ENCODE results near the gene NLGN1.

Gene NLGN1

DNA sequence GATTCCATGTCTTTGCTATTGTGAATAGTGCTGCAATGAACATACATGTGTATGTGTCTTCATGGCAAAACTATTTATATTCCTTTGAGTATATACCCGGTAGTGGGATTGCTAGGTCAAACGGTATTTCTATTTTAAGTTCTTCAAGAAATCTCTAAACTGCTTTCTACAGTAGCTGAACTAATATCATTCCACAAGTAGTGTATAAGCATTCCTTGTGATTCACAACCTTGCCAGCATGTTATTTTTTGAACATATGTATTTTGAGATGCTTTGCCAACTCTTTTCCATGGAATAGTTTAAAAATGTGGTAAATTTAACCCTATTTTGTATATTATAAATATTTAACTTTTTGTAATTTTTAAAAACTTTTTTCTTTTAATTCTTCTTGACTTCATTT is 868.9 kb downstream of the NLGN1 start:
- ATAC-seq, result no peak
- TF ChIP-seq PPARA (CRISPR knock-in tag; IDR thresholded peaks at IDR 0.05; ENCODE audit: borderline replicate concordance) (no peak), TOX (CRISPR knock-in tag; IDR thresholded peaks at IDR 0.05; ENCODE audit: borderline replicate concordance) (no peak), ARNTL (CRISPR knock-in tag; IDR thresholded peaks at IDR 0.05; ENCODE audit: borderline replicate concordance, low read depth) (no peak), ZNF565 (CRISPR knock-in tag; conservative IDR thresholded peaks at IDR 0.05; ENCODE audit: low read depth) (no peak), ISL1 (CRISPR knock-in tag; IDR thresholded peaks at IDR 0.05) (no peak), ZFP3 (CRISPR knock-in tag; IDR thresholded peaks at IDR 0.05) (no peak), ZC3H10 (CRISPR knock-in tag; IDR thresholded peaks at IDR 0.05) (no peak), RARB (CRISPR knock-in tag; IDR thresholded peaks at IDR 0.05) (no peak), ZNF70 (CRISPR knock-in tag; IDR thresholded peaks at IDR 0.05) (no peak), TCF4 (CRISPR knock-in tag; IDR thresholded peaks at IDR 0.05; ENCODE audit: borderline replicate concordance) (no peak), SNAI2 (CRISPR knock-in tag; IDR thresholded peaks at IDR 0.05) (no peak), OSR1 (CRISPR knock-in tag; IDR thresholded peaks at IDR 0.05) (no peak), ESRRG (CRISPR knock-in tag; IDR thresholded peaks at IDR 0.05) (no peak), GLIS3 (CRISPR knock-in tag; IDR thresholded peaks at IDR 0.05) (no peak)
- TF ChIP-seq, protein P1, sequence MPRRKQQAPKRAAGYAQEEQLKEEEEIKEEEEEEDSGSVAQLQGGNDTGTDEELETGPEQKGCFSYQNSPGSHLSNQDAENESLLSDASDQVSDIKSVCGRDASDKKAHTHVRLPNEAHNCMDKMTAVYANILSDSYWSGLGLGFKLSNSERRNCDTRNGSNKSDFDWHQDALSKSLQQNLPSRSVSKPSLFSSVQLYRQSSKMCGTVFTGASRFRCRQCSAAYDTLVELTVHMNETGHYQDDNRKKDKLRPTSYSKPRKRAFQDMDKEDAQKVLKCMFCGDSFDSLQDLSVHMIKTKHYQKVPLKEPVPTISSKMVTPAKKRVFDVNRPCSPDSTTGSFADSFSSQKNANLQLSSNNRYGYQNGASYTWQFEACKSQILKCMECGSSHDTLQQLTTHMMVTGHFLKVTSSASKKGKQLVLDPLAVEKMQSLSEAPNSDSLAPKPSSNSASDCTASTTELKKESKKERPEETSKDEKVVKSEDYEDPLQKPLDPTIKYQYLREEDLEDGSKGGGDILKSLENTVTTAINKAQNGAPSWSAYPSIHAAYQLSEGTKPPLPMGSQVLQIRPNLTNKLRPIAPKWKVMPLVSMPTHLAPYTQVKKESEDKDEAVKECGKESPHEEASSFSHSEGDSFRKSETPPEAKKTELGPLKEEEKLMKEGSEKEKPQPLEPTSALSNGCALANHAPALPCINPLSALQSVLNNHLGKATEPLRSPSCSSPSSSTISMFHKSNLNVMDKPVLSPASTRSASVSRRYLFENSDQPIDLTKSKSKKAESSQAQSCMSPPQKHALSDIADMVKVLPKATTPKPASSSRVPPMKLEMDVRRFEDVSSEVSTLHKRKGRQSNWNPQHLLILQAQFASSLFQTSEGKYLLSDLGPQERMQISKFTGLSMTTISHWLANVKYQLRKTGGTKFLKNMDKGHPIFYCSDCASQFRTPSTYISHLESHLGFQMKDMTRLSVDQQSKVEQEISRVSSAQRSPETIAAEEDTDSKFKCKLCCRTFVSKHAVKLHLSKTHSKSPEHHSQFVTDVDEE (CRISPR knock-in tag; IDR thresholded peaks at IDR 0.05), result no peak
- TF ChIP-seq, protein P2, sequence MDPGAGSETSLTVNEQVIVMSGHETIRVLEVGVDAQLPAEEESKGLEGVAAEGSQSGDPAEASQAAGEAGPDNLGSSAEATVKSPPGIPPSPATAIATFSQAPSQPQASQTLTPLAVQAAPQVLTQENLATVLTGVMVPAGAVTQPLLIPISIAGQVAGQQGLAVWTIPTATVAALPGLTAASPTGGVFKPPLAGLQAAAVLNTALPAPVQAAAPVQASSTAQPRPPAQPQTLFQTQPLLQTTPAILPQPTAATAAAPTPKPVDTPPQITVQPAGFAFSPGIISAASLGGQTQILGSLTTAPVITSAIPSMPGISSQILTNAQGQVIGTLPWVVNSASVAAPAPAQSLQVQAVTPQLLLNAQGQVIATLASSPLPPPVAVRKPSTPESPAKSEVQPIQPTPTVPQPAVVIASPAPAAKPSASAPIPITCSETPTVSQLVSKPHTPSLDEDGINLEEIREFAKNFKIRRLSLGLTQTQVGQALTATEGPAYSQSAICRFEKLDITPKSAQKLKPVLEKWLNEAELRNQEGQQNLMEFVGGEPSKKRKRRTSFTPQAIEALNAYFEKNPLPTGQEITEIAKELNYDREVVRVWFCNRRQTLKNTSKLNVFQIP (CRISPR knock-in tag; IDR thresholded peaks at IDR 0.05; ENCODE audit: borderline replicate concordance, low read depth), result no peak
- TF ChIP-seq, protein P3, sequence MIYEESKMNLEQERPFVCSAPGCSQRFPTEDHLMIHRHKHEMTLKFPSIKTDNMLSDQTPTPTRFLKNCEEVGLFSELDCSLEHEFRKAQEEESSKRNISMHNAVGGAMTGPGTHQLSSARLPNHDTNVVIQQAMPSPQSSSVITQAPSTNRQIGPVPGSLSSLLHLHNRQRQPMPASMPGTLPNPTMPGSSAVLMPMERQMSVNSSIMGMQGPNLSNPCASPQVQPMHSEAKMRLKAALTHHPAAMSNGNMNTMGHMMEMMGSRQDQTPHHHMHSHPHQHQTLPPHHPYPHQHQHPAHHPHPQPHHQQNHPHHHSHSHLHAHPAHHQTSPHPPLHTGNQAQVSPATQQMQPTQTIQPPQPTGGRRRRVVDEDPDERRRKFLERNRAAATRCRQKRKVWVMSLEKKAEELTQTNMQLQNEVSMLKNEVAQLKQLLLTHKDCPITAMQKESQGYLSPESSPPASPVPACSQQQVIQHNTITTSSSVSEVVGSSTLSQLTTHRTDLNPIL (CRISPR knock-in tag; IDR thresholded peaks at IDR 0.05; ENCODE audit: low read depth), result no peak
- TF ChIP-seq, protein P4, sequence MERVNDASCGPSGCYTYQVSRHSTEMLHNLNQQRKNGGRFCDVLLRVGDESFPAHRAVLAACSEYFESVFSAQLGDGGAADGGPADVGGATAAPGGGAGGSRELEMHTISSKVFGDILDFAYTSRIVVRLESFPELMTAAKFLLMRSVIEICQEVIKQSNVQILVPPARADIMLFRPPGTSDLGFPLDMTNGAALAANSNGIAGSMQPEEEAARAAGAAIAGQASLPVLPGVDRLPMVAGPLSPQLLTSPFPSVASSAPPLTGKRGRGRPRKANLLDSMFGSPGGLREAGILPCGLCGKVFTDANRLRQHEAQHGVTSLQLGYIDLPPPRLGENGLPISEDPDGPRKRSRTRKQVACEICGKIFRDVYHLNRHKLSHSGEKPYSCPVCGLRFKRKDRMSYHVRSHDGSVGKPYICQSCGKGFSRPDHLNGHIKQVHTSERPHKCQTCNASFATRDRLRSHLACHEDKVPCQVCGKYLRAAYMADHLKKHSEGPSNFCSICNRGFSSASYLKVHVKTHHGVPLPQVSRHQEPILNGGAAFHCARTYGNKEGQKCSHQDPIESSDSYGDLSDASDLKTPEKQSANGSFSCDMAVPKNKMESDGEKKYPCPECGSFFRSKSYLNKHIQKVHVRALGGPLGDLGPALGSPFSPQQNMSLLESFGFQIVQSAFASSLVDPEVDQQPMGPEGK (CRISPR knock-in tag; IDR thresholded peaks at IDR 0.05; ENCODE audit: borderline replicate concordance), result no peak

DNA sequence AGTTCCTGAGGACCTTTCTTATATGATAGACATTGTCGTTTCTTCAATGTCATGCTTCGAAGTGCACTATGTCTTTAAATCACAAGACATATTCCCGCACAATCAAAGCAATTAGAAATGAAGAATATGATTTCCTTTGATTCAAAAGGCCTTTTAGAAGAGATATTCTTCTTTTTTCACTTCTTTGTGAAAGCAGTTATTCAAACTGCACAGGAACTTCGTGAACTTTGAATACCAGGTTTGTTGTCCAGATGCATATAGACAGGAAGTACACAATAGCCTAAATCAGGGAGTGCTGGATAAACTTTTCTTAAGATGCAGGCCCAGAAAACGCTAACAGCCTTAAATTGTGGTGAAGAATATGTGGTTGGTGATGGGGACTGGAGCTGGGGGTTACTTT is 870.5 kb downstream of the NLGN1 start:
- ATAC-seq, result no peak
- TF ChIP-seq TCF4 (CRISPR knock-in tag; IDR thresholded peaks at IDR 0.05; ENCODE audit: borderline replicate concordance) (no peak), ZNF8 (CRISPR knock-in tag; IDR thresholded peaks at IDR 0.05) (no peak), OSR1 (CRISPR knock-in tag; IDR thresholded peaks at IDR 0.05) (no peak), ARNTL (CRISPR knock-in tag; IDR thresholded peaks at IDR 0.05; ENCODE audit: borderline replicate concordance, low read depth) (no peak), BACH2 (CRISPR knock-in tag; IDR thresholded peaks at IDR 0.05; ENCODE audit: borderline replicate concordance) (no peak), ISL1 (CRISPR knock-in tag; IDR thresholded peaks at IDR 0.05) (no peak), SNAI2 (CRISPR knock-in tag; IDR thresholded peaks at IDR 0.05) (no peak)
- TF ChIP-seq, protein P2 (CRISPR knock-in tag; IDR thresholded peaks at IDR 0.05; ENCODE audit: borderline replicate concordance, low read depth), result no peak
- TF ChIP-seq, protein P3 (CRISPR knock-in tag; IDR thresholded peaks at IDR 0.05; ENCODE audit: low read depth), result no peak

All from SK-N-SH treated with all-trans-retinoic acid at 6 μM for 48 hours (cell line).